Cerebellar nuclear complex (tissue), 1 donor: ENCODE results near the gene HECA.

Experiments
- DNase-seq, 2 experiments: peaks; one replicate each; lab custom pipeline; 2025; lab: John Stamatoyannopoulos, UW

HECA gene

DNA sequence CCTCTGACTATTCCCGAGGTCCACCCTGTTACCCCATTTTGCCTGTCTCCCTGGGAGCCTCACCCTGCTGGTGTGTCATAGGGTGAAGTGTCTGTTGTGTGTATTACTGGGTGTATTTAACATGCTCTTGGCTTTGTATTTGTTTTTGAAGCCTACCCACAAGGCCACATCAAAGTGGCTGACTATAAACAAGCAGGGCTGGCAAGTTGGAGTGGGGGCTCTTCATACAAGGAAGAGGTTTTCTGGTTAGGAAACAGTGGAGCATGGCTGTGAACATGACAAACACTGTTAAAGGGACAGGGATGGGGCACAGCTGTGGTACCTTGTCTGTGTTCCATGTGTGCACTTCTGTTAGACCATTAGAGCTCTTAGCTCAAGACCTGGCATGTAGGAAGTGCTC is 26.3 kb downstream of the HECA start:
- no peak for DNase-seq

DNA sequence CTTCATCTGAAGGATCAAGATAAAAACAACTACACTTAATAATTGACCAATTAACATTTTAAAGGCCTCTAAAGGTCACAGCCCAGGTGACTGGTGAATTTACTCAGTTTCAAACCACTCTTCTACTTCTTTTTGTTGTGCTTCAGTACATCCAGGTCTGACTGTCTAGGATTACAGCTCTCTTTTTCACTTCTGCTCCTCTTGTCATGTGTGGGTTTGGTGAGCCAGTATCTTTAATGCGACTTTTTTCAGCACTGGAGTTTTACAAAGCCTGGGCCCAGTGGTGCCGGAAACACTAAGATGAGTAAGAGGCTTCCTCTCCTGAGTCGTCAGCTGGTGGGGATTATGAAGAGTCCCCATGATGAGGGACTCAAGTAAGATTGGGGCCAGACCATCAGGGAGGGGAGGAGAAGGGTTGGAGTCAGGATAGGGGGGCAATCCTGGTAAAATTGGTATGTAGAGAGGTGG is 27.0 kb downstream of the HECA start:
- DNase-seq = no peak

DNA sequence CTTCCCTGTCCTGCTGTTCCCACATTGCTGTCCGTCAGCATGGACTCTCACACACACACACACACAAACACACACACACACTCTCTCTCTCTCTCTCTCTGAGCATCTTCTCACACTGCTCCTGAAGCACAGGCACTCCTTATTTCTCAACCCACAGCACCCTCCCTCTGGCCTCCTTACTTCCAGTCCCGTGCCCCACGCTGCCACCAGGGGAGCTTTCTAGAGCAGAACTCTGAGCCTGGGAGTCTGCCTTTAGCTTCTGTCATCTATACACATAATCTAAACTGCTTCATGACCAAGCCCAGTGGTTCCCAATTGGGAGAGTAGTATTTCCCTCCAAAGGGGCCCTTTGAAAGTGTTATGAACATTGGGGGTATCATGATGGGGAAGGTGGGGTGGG is 29.1 kb downstream of the HECA start:
- DNase-seq = no peak

DNA sequence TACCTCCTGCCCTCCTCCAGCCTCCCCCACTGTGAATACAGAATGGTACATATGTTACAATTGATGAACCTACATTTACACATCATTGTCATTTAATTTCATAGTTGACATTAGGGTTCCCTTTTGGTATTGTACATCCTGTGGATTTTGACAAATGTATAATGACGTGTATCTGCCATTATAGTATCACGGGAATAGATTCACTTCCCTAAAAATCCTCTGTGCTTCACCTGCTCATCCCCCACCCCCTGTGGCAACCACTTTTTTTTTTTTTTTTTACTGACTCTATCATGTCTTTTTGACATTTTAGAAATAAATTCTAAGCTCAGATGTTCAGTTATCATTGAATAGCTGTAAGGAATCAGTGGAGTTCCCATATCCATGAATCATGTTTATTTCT is 30.4 kb downstream of the HECA start:
- no peak for DNase-seq

DNA sequence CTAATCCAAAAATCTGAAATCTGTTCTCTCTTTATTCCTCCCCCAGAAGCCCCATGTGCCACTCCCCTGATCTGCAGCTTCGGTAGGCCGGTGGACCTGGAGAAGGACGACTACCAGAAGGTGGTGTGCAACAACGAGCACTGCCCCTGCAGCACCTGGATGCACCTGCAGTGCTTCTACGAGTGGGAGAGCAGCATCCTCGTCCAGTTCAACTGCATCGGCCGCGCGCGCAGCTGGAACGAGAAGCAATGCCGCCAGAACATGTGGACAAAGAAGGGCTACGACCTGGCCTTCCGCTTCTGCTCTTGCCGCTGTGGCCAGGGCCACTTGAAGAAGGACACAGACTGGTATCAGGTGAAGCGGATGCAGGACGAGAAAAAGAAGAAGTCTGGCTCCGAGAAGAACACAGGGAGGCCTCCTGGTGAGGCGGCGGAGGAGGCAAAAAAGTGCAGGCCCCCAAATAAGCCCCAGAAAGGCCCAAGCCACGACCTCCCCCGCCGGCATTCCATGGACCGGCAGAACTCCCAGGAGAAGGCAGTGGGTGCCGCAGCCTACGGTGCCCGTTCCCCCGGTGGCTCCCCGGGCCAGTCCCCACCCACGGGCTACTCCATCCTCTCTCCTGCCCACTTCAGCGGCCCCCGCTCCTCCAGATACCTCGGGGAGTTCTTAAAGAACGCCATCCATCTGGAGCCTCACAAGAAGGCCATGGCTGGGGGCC is 31.5 kb downstream of the HECA start:
- no peak for DNase-seq

DNA sequence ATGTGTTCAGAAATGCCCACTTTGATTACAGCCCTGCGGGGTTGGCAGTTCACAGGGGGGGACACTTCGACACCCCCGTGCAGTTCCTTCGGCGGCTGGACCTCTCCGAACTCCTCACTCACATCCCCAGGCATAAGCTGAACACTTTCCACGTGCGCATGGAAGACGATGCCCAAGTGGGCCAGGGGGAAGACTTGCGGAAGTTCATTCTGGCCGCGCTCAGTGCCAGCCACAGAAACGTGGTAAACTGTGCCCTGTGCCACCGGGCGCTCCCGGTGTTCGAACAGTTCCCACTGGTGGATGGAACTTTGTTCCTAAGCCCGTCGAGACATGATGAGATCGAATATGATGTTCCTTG is 32.1 kb downstream of the HECA start:
- no peak for DNase-seq

DNA sequence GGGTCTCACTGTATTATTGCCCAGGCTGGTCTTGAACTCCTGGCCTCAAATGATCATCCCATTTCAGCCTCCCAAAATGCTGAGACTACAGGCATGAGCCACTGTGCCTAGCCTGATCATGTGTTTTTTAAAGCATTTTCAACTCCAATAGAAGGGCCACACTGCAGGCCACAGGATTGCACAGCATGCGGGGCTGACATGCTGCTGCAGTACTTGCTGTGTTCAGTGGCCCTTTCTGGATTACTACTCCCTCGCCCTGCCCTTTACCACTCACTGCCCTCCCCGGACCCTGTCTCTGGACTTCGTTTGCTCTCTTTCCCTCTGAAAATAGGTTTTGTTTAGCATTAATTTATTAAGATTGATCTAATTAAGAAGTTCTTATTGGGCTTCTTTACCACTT is 37.3 kb downstream of the HECA start:
- DNase-seq = no peak

DNA sequence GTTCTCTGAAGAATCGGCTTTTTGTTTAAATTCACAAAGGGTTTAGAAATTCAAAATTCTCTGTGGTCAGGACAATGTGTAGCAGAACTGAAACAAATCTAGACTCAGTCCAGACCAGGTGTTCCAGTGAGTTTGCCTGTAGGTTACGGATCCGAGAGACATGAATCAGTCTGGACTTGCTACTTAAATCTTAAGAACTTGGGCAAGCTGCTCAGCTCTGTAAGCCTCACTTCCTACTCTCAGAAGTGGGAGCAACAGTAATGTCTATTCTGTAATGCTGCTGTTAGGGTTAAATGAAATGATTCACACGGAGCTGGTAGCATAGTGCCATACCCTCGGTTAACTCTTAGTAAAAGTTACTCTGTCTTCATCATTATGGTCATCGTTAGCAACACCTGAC is 37.7 kb downstream of the HECA start:
- no peak for DNase-seq

DNA sequence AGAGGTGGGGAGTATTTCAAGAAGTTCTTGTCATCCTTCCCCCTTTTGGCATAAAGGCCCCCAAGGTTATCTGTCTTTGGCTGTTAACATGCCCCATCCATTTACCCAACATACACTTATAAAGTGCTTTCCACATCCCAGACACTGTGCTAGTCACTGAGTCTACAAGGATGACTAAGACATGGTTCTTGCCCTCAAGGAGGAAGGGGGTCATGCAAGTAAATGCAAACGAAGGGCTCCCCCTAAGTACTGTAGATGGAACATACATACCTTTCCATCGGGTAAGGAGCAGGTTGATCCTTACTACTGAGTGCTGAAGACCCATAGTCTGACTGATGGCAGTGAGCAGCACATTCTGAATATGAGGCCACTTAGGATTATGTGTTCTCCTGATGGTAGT is 38.3 kb downstream of the HECA start:
- DNase-seq = no peak

DNA sequence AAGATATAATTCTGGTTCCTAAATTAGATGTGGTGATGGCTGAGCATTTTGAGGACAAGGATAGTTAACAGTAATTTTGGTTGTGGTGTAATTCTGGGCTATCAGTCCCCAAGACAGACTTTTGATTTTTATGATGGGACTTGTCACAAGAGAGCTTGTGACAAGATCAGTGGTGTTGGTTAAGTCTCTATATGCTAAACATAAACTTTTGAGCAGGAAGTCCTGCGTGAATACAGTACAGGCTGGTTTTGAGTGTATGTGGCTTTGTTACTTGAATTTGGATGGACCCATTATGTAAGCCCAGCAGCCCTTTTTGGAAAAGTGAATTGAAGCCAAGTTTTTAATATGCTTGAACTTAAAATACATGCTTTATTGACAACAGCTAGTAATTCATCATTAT is 38.9 kb downstream of the HECA start:
- DNase-seq = no peak

DNA sequence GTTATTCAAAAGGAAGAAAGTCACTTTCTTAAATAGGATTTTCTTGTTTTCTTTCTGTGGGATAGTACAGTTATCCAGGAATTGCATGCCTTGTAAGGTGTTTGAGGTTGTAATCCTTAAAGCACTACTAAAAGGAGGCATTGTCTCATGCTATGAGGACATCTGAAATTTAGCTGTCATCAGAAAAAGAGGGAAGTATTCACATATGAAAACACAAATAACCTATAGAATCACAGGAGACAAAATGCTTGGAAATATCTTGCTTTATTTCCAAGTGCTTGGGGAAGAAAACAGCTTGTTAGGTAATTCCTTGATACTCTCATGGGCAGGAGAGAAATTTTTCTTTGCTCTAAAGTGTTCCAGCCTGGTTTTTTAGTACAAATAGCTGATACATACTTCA is 40.1 kb downstream of the HECA start:
- no peak for DNase-seq

DNA sequence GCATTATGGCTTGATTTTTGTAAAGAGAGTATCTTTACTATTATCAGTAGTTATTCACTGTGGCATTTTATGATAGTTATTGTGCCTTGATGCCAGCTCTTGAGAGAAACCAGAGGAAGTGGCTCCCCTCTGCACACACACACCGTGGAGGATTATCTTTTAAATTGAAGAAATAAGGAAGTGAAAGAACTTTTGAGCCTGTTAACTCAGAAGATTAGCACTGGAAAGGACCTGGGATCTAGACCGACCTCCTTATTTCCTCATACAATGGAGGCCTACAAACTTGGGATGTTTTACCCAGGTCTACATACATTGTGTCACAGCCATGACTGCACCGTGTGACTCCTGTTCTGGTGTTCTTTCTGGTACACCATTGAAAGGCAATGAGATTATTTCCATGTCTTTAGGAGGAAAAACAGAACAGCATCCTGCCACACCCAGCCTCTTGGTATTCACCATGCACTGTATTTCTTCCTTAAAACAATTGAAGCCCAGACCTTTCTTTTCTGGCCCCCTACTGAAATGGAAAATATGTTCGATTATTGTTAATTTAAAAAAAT is 40.6 kb downstream of the HECA start:
- no peak for DNase-seq

DNA sequence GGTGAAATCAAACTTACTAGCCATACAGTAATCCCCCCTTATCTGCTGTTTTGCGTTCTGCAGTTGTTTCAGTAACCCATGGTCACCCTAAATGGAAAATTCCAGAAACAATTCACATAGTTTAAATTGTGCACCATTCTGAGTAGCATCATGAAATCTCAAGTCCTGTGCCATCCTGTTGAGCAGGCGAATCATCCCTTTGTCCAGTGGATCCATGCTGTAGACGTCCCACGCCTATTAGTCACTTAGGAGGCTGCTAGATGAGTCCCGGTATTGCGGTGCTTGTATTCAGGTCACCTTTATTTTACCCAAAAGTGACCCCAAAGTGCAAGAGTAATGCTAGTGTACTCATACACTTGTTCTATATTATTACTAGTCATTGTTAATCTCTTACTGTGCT is 46.4 kb downstream of the HECA start:
- DNase-seq = no peak

DNA sequence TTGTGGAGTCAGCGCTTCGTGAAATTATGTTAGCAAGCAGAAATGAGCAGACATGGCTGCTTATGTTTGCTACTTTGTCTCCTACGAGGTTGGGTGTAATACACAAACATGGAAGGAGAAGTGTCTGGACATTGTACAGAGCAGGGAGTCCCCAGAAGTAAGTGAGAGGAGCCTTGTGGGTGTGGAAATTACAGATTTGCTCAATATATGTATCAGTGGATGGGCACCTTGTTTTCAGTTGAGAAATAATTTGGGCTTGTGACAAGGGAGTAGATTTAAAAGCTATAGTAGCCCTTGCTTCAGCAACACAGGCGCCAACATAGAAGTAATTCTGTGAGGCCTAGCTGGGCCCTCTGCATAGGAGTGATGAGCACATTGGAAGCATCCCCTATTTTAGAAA is 49.2 kb downstream of the HECA start:
- DNase-seq = no peak

DNA sequence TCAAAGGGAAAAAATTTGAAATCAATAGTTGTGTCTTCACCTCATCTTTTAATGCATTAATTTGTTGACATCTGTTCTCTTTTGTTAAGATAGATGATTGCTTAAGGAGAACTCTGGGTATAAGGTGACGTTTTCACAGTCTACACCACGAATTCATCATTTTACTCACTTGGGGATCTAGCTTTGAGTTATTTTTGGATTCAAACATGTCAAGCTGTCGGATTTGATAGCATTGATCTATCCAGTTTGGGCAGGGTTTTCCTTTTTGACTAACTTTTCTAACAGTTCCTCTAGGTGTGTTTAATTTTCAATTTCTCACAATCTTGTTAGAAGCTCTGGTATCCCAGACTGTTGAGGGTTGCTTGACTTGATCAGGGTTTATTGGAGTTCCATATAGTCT is 49.6 kb downstream of the HECA start:
- DNase-seq = no peak

DNA sequence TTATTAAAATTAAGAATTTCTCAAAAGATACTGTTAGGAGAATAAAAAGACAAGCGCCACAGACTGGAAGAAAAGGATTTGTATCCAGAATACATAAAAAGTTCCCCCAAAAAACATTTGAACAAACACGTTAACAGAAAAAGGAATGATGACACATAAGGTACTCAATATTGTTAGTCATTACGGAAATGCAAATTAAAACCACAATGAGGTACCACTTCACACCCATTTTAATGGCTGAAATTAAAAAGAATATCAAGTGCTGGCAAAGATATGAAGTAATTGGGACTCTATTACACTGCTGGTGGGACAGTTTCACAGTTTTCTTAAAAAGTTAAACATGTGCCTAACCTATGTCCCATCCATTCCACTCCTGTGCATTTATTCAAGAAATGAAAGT is 51.4 kb downstream of the HECA start:
- no peak for DNase-seq

DNA sequence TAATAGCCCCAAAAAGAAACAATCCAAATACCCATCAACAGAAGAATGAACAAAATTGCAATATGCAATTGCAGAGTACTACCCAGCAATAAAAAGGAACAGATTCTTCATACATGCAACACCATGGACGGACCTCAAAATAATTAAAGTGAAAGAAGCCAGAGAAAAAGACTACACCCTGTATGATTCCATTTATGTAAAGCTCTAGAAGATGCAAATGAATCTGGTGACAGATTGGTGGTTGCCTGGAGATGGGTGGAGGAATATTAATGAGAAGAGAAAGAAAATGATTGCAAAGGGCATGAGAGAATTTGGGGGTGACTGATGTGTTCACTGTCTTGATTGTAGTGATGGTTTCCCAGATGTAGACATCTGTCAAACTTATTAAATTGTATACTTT is 51.8 kb downstream of the HECA start:
- DNase-seq = no peak

DNA sequence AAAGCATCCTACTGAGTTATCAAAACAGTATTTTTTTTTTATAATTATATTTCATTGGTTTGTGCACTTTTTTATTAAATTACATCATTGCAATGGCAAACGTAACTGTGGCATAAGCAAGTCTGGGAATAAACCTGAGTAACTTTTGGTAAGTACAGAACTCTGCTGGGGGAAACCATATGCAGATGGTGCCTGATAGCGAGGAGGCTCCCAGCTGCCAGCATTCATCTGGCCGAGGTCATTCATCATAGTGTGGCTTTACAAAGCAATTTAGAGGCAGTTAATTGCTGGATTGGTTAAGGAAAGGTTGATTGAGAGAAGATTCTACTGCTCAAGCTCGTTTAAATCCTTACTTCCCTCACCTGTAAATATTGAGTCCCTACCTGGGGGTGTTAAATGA is 52.6 kb downstream of the HECA start:
- DNase-seq = no peak

DNA sequence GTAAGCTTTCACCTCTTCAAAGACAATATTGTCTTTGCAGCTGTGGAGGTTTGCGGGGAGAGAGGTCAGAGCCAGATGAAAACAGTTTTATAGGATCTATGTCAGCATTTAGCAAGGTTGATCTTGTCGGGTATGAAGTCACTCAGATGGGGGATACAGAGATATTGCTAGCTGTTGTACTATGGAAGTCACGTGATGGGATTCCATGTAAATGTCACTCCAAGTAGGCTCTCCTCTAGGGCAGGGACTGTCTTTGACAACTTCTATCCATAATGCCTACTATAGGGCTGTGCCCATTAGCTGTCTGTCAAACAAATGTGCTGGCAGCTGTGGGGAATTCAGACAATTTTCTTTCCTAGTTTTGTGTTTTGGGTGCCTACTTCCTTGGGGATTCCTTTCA is 54.8 kb downstream of the HECA start:
- no peak for DNase-seq

DNA sequence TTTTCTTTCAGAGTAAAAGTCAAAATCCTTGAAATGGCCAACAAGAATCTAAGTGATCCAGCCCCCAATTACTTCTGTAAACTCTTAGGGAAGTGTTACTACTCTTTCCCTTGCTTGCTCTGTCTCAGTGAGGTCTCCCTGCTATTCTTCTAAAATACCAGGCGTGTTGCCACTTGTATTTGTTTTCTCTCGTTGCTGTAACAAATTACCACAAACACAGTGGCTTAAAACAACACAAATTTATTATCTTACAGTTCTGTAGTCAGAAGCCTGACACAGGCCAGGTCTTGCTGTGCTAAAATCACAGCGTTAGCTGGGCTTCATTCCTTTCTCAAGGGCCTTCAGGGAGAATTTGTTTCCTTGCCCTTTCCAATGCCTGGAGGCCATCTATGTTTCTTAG is 59.9 kb downstream of the HECA start:
- DNase-seq = no peak

DNA sequence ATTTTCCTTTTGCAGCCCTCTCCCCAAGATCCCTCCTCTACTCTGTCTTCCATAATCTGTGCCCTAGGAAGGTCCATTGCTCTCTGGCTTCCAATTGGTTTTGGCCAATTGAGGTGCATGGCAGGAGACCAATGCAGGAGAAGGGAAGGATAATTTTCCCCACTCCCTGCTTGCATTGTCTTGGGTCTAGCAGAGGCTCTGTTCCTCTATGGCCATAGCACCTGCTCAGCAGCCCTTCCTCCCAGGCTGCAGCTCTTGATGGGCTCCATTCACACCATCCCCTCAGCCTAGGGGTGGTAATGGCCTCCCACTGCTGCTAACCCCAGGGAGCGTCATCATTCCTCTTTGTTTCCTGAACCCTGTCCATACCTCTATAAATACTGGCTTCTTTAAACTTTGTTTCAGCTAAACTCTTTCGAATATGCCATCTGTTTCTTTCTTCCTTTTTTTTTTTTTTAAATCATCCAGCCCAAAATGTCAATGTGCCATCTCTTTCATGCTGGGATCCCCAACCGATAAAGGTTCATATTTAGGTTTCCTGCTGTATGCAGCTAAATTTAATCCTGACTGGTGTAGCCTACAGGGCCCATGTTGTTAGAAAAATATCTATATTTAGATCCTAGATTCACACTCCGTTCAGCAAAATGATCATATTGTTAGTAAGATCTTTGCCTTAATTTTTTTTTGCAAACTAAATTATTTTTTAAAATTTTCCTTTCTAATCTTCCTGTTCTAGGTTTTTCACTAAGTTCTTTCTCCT is 63.8 kb downstream of the HECA start:
- no peak for DNase-seq

DNA sequence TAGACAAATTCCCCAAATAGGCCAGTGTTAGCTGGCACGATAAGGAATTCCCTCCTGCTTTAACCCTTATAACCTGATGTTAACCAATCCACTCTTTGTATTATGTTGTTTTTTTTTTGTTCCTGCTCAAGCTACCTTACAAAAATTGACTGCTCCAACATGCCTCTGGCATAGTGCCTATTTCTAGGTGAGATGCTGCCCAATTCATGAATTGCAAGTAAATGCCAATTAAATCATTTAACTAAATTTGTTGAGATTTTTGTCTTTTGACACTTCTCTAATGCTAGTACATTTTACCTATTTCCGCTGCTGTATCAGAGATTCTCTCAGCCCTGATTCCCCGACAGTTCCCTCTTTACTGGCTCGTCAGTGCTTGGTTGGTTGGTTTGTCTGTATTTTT is 66.5 kb downstream of the HECA start:
- DNase-seq = no peak

DNA sequence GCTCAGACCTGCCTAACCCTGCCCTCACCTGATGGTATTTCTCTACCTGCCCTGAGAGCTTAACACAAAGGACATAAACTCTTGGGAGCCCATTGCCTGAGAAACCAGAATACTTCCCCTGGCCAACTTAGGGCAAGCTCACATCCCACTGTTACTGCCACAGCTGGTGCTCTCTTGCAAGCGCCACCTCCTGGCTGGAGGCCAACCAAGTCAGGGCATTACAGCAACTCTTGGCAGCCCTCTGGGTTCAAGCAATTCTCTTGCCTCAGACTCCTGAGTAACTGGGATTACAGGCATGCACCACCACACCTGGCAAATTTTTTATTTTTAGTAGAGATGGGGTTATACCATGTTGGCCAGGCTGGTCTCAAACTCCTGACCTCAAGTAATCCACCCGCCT is 70.1 kb downstream of the HECA start:
- DNase-seq = no peak

DNA sequence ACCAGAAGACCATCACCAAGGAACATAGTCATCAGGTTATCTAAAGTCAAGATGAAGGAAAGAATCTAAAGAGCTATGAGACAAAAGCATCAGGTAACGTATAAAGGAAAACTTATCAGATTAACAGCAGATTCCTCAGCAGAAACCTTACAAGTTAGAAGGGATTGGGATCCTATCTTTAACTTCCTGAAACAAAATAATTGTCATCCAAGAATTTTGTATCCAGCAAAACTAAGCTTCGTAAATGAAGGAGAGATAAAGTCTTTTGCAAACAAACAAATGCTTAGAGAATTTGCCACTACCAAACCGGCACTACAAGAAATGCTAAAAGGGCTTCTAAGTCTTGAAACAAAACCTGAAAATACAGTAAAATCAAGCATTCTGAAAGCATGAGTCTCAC is 71.0 kb downstream of the HECA start:
- DNase-seq = no peak
